H9 (cell line): ENCODE results near the gene TSPOAP1. TPM values are rescaled to one million over a fixed set of nuclear protein-coding genes. Genes with fewer than 3 reads are reported as not detected.

ENCODE experiments used
- DNase-seq: peaks from one replicate; pipeline ENCODE4 v3.0.0-alpha.2; 2017
- H2AFZ ChIP-seq: one replicate; pipeline ENCODE4 v1.6.1; 2013; ENCODE audit warnings: mild to moderate bottlenecking, low read length, control low read depth, moderate library complexity
- H2AK5ac ChIP-seq: 2 replicates; pipeline ENCODE4 v1.6.1; 2013; ENCODE audit warnings: low read length, control low read depth, mixed read lengths; ENCODE audit not compliant: insufficient read length
- H2BK120ac ChIP-seq: one replicate; pipeline ENCODE4 v1.6.1; 2013; ENCODE audit warnings: low read depth, mild to moderate bottlenecking, low read length, control low read depth, inconsistent platforms; ENCODE audit not compliant: poor library complexity, severe bottlenecking
- H2BK12ac ChIP-seq: 2 replicates; pipeline ENCODE4 v1.6.1; 2013; ENCODE audit warnings: low read length, control low read depth, mixed read lengths, low read depth; ENCODE audit not compliant: insufficient read length
- H2BK15ac ChIP-seq: 2 replicates; pipeline ENCODE4 v1.6.1; 2013; ENCODE audit warnings: low read depth, low read length, control low read depth
- H2BK20ac ChIP-seq: one replicate; pipeline ENCODE4 v1.6.1; 2013; ENCODE audit warnings: low read depth, mild to moderate bottlenecking, low read length, control low read depth, inconsistent platforms; ENCODE audit not compliant: poor library complexity, severe bottlenecking
- H2BK5ac ChIP-seq: 2 replicates; pipeline ENCODE4 v1.6.1; 2013; ENCODE audit warnings: low read length, control low read depth, mixed read lengths; ENCODE audit not compliant: insufficient read length
- H3K14ac ChIP-seq: 2 replicates; pipeline ENCODE4 v1.6.1; 2013; ENCODE audit warnings: low read length, control low read depth; ENCODE audit not compliant: insufficient read depth
- H3K18ac ChIP-seq: 2 replicates; pipeline ENCODE4 v1.6.1; 2013; ENCODE audit warnings: low read depth, mild to moderate bottlenecking, mixed read lengths, low read length, control low read depth; ENCODE audit not compliant: insufficient read length
- H3K23ac ChIP-seq: 2 replicates; pipeline ENCODE4 v1.6.1; 2013; ENCODE audit warnings: low read length, control low read depth, mixed read lengths, low read depth; ENCODE audit not compliant: insufficient read length
- H3K23me2 ChIP-seq: 2 replicates; pipeline ENCODE4 v1.6.1; 2013; ENCODE audit warnings: low read depth, mild to moderate bottlenecking, mixed read lengths, low read length, control low read depth; ENCODE audit not compliant: insufficient read length, poor library complexity, severe bottlenecking
- H3K27ac ChIP-seq: 2 replicates; pipeline ENCODE4 v1.5.1; 2013; ENCODE audit warnings: low read length, control low read depth, mixed read lengths, low read depth; ENCODE audit not compliant: insufficient read length
- H3K27me3 ChIP-seq: 2 replicates; pipeline ENCODE4 v1.6.1; 2013; ENCODE audit warnings: low read length, control low read depth, inconsistent platforms; ENCODE audit not compliant: insufficient read depth
- H3K4ac ChIP-seq: 2 replicates; pipeline ENCODE4 v1.6.1; 2013; ENCODE audit warnings: low read depth, mild to moderate bottlenecking, control low read depth, inconsistent platforms, low read length, moderate library complexity
- H3K4me1 ChIP-seq: 2 replicates; pipeline ENCODE4 v1.6.1; 2013; ENCODE audit warnings: low read length, control low read depth, inconsistent platforms; ENCODE audit not compliant: insufficient read depth
- H3K4me2 ChIP-seq: 2 replicates; pipeline ENCODE4 v1.6.1; 2013; ENCODE audit warnings: low read length, control low read depth, mixed read lengths; ENCODE audit not compliant: insufficient read length, insufficient read depth
- H3K56ac ChIP-seq: 2 replicates; pipeline ENCODE4 v1.6.1; 2013; ENCODE audit warnings: low read depth, mild to moderate bottlenecking, mixed read lengths, low read length, control low read depth; ENCODE audit not compliant: insufficient read length
- H3K79me1 ChIP-seq: 2 replicates; pipeline ENCODE4 v1.6.1; 2013; ENCODE audit warnings: low read depth, mild to moderate bottlenecking, moderate library complexity, low read length, control low read depth, inconsistent platforms; ENCODE audit not compliant: insufficient read depth, poor library complexity, severe bottlenecking
- H3K79me2 ChIP-seq: 2 replicates; pipeline ENCODE4 v1.6.1; 2013; ENCODE audit warnings: low read length, control low read depth, inconsistent platforms; ENCODE audit not compliant: insufficient read depth
- H3K9ac ChIP-seq: 2 replicates; pipeline ENCODE4 v1.6.1; 2013; ENCODE audit warnings: low read length, control low read depth, mixed read lengths; ENCODE audit not compliant: insufficient read length; ENCODE audit errors: extremely low read depth
- H3K9me3 ChIP-seq: one replicate; pipeline ENCODE4 v1.6.1; 2013; ENCODE audit warnings: low read depth, low read length, inconsistent platforms; ENCODE audit not compliant: control insufficient read depth
- H3T11ph ChIP-seq: one replicate; pipeline ENCODE4 v1.6.1; 2013; ENCODE audit warnings: mild to moderate bottlenecking, low read length, control low read depth, inconsistent platforms
- H4K20me1 ChIP-seq: one replicate; pipeline ENCODE4 v1.6.1; 2013; ENCODE audit not compliant: control insufficient read depth, insufficient read length, insufficient read depth
- H4K5ac ChIP-seq: 2 replicates; pipeline ENCODE4 v1.6.1; 2013; ENCODE audit warnings: low read depth, mild to moderate bottlenecking, mixed read lengths, low read length, control low read depth; ENCODE audit not compliant: insufficient read length
- H4K8ac ChIP-seq: replicated peaks from 2 replicates; pipeline ENCODE4 v1.6.1; 2013; ENCODE audit warnings: low read length, control low read depth, mixed read lengths, low read depth; ENCODE audit not compliant: insufficient read length
- H4K91ac ChIP-seq: 2 replicates; pipeline ENCODE4 v1.6.1; 2013; ENCODE audit warnings: low read depth, mild to moderate bottlenecking, moderate library complexity, mixed read lengths, low read length, control low read depth; ENCODE audit not compliant: insufficient read length
- H3K27ac Mint-ChIP-seq, 3 experiments: 2 replicates in 2 of 3; 3 replicates in 1 of 3; pipeline ENCODE4 v1.8.0; 2020 to 2021; ENCODE audit warnings: mixed read lengths in 3 of 3, mild to moderate bottlenecking in 1 of 3, moderate library complexity in 1 of 3
- H3K27me3 Mint-ChIP-seq: 2 replicates; pipeline ENCODE4 v1.8.0; 2021; ENCODE audit warnings: low read depth, mild to moderate bottlenecking, moderate library complexity, mixed read lengths
- H3K36me3 Mint-ChIP-seq, 3 experiments: 2 replicates in 2 of 3; 3 replicates in 1 of 3; pipeline ENCODE4 v1.8.0; 2020 to 2021; ENCODE audit warnings: low read depth in 3 of 3, mixed read lengths in 3 of 3; ENCODE audit not compliant: insufficient read depth in 1 of 3
- H3K4me1 Mint-ChIP-seq, 2 experiments: 2 replicates each; pipeline ENCODE4 v1.8.0; 2020; ENCODE audit warnings: mixed read lengths in 2 of 2
- H3K4me3 Mint-ChIP-seq, 2 experiments: 2 replicates in 1 of 2; 3 replicates in 1 of 2; pipeline ENCODE4 v1.8.0; 2020 to 2021; ENCODE audit warnings: mild to moderate bottlenecking in 2 of 2, mixed read lengths in 2 of 2, moderate library complexity in 1 of 2
- H3K9me3 Mint-ChIP-seq, 2 experiments: 2 replicates in 1 of 2; 3 replicates in 1 of 2; pipeline ENCODE4 v1.8.0; 2020; ENCODE audit warnings: mild to moderate bottlenecking in 2 of 2, mixed read lengths in 2 of 2, moderate library complexity in 1 of 2
- WGBS: extraction: QIAGEN DNeasy Blood & Tissue Kit; methylation state at CpG from one replicate; pipeline ENCODE4 v1.1.7; 2013; ENCODE audit warnings: missing lambda C conversion rate, low lambda C conversion rate, mixed read lengths; ENCODE audit not compliant: insufficient read length; ENCODE audit errors: extremely low coverage; 5-methylcytosine and 5-hydroxymethylcytosine counted together
- total RNA-seq: library from RNA; stranded (reverse); gene quantifications from 2 replicates; pipeline ENCODE4 v1.2.1, GENCODE V29; 2021
- TF ChIP-seq, protein P1 (sequence below): fragments of 200-600 bp; sonication (generic); conservative IDR thresholded peaks from 3 replicates; pipeline ENCODE4 v1.8.0; 2021; ENCODE audit warnings: antibody characterized with exemption, mild to moderate bottlenecking

Gene TSPOAP1
- total RNA-seq, 1 experiment from 2014 or later, result 17.3 TPM

DNA sequence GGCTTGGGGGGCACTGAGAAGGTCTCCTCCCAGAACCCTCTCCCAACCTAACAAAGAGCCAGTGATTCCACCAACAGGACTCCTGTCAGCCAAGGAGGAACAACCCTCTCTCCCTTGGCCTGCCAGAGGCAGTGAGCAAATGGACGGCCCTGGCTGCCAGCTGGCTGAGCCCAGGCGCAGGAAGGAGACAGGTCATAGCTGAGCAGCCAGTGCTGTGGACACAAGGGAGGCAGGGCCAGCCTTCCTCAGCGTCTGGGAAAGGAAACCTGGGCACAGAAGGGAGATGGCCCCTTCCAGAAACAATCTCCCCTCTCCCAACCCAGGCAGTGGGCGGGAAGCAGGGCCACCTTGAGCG is 50.0 kb downstream of the TSPOAP1 start:
- H2BK5ac ChIP-seq, result no peak overlapping the region
- no peak overlapping the region for H3K14ac ChIP-seq
- DNase-seq, result no peak
- no peak overlapping the region for H3K23ac ChIP-seq
- no peak overlapping the region for H3K27ac ChIP-seq
- no peak overlapping the region for H2BK12ac ChIP-seq
- H2BK120ac ChIP-seq, result no peak overlapping the region
- H3K4me2 ChIP-seq, result no peak overlapping the region
- Mint-ChIP-seq H3K9me3 (no peaks in the 10 kb centered on the region), H3K27ac (no peak overlapping the region), H3K27me3 (peaks cover 15% of the 10 kb centered on the region), H3K4me3 (no peak overlapping the region), H3K4me1 (peaks cover 6 to 8% of the 10 kb centered on the region in 2 experiments), H3K36me3 (no peaks in the 10 kb centered on the region; a peak in 1 of 7 replicates)
- no CpG with 5 or more reads among the region's 5 CpGs for WGBS
- no peak overlapping the region for H2BK15ac ChIP-seq
- H3K9me3 ChIP-seq, result no peaks in the 10 kb centered on the region
- no peaks in the 10 kb centered on the region for H3K79me2 ChIP-seq
- no peak overlapping the region for H4K5ac ChIP-seq
- no peak overlapping the region for H4K91ac ChIP-seq
- H3K79me1 ChIP-seq, result no peaks in the 10 kb centered on the region
- no peak overlapping the region for H3T11ph ChIP-seq
- no peak overlapping the region for H3K56ac ChIP-seq
- no peak overlapping the region for H4K8ac ChIP-seq
- H3K9ac ChIP-seq, result no peak overlapping the region
- no peaks in the 10 kb centered on the region for H3K4me1 ChIP-seq
- TF ChIP-seq, protein P1, sequence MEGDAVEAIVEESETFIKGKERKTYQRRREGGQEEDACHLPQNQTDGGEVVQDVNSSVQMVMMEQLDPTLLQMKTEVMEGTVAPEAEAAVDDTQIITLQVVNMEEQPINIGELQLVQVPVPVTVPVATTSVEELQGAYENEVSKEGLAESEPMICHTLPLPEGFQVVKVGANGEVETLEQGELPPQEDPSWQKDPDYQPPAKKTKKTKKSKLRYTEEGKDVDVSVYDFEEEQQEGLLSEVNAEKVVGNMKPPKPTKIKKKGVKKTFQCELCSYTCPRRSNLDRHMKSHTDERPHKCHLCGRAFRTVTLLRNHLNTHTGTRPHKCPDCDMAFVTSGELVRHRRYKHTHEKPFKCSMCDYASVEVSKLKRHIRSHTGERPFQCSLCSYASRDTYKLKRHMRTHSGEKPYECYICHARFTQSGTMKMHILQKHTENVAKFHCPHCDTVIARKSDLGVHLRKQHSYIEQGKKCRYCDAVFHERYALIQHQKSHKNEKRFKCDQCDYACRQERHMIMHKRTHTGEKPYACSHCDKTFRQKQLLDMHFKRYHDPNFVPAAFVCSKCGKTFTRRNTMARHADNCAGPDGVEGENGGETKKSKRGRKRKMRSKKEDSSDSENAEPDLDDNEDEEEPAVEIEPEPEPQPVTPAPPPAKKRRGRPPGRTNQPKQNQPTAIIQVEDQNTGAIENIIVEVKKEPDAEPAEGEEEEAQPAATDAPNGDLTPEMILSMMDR, result no peak
- no peak overlapping the region for H3K18ac ChIP-seq
- H2AFZ ChIP-seq, result no peak overlapping the region
- H2BK20ac ChIP-seq, result no peak overlapping the region
- no peak overlapping the region for H3K4ac ChIP-seq
- H3K27me3 ChIP-seq, result no peaks in the 10 kb centered on the region
- no peak overlapping the region for H2AK5ac ChIP-seq
- no peaks in the 10 kb centered on the region for H4K20me1 ChIP-seq
- no peaks in the 10 kb centered on the region for H3K23me2 ChIP-seq
